NCI-H524 (cell line): ENCODE data around the gene TBRG4.

Experiments
- DNase-seq, 2 experiments: peaks; one replicate each; lab custom pipeline; 2025; lab: John Stamatoyannopoulos, UW

TBRG4 gene

DNA sequence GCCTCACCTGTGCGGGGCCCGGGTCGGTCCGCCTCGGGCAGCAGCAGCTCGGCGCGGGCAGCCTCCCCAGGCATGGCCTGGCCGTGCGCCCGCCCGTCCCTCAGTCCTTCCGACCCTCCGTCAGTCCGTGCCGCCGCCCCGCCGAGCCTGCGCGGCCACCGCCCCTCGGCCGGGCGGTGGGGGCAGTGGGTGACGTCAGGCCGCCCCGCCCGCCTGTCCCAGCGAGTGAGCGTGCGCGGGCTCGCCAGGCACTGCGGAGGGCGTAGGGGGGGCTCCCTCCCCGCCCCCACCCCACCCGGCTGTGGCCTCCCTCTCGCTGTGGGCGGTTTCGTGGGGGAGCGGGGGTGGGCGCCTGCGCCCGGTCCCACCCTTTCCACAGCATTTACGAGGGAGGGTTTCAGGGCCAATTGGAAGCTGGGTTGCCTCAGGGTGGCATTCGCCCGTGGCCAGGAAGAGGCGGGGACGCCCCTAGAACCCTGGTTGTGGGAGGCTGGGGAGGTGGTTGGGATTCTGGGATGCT lies 22.6 kb downstream of the TBRG4 start, which contains the start of gene NACAD:
NACAD (minus strand) TSS at position 149 of the 520 bp plus-strand sequence; CDS start at position 74, 75 bp downstream.
- DNase-seq: peak in 1 of 2 experiments; percentile 69

DNA sequence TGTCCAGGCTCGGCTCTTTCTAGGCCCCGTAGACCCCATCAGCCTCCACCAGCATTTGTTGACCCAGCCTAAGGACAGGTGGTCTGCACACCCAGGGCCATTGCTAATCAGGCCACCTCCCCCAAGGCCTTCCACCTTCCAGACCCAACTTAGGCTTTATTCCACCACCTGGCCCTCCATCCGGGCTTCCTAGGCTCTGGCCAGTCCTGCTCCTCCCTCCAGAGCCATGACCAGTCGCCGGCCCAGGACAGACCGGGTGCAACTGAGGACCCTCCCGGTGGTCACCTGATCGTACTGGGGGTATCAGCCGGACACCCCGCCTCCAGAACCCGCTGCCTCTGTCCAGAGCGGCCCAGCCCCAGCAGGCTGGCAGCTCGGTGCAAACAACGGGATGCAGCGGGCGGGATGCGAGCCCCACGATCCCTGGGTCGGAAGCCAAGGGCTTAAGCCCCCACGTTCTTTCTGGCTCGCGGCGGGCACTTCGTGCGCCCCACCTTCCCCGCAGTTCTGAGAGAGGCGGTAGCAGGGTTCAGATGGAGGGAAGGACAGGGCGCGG lies 23.3 kb downstream of the TBRG4 start:
- no peak for DNase-seq

DNA sequence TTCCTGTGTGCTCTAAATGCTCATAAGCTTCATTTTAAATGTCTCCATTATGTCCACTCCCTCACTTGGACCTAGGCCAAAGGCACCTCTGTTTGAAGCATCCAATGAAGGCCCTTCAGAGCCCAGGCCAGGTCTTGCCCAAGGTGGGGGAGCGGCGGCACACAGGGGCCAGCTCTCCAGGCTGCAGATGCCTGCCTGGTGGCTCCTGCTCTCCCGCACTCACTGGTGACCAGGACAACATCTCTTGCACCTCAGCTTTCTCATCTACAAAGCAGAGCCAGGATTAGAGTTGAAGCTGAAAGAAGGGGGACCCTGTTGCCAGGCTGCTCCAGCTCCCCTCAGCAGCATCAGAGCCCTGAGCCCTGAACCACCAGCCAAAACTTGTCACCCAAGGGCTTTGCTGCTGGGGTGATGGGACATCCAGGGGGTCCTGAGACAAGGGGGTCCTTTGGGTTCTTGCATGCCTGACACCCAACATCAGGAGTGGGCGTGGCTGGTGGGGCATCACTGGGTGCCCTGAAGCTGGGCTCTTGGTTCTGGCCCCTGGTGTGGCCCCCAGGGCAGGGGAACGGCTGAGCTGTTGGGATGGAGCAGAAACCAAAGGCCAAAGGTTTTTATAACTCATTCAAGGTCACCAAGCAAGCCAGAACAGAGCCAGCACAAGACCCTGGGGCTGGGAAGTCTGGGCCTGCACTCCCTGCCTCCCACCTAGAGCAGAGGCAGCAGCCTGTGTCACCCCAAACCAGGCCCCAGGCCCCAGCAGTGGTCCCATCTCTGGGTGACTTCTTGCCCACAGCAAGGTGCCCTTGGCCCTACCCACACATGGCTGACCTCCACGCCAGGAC lies 24.0 kb downstream of the TBRG4 start:
- no peak for DNase-seq

DNA sequence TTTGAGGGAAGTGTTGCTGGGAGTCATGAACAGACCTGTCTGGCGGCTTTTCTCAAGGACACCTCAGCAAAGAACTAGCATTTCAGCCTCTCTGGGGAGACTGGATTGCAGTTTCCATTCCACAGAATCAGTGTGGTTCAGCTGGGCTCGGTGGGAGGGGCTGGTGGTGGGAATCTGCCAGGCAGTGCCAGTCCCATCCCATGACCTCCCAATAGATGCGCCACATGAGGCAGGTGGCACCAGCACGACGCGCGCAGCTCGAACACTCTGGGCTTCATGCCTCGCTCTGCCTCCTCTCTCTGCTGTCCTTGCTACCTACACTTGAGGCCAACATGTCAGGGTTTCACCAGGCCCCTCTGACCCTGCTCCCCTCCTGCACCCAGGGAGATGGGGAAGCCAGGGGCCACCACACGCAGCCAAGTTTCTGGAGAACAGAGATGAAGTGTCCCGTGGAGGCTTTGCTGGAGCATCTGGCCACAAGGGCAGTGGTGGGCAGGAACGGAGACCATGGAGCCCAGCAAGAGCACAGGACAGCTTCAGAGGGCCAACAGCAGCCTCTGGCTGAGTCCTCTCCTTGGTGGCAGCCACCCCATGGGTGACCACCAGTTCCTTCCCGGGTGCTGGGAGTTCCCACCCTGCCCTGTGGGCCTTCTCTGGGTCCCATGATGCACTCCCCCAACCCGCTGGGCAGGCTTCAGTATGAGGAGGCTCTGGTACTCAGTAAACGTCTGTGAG lies 25.0 kb downstream of the TBRG4 start:
- no peak for DNase-seq

DNA sequence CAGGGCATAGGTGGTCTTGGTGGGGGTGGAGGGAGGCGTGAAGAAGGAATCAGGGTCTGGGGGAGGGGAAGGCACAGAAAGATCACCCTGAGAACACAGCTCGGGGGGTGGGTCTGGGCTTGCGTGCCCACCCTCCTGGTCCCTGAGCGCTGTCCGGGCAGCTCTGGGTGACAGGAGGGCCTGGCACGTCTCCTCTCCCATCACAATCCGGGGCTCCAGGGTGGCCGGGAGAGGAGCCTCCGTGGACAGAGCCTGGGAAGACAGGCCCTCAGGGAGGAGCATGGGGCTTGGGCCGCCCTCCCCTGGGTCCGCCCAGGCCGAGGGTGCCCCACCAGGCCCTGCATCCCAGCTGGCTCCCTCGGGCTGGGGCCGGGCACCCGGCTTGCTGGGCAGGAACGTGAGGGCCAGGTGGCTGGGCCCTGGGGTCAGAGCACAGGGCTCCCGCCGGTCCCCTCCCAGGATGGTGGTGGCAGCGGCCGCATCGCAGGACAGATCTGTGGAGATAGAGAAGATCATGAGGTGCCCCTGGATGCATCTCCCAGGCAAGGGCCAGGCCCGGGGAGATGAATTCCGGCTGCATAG lies 25.8 kb downstream of the TBRG4 start:
- no peak for DNase-seq

DNA sequence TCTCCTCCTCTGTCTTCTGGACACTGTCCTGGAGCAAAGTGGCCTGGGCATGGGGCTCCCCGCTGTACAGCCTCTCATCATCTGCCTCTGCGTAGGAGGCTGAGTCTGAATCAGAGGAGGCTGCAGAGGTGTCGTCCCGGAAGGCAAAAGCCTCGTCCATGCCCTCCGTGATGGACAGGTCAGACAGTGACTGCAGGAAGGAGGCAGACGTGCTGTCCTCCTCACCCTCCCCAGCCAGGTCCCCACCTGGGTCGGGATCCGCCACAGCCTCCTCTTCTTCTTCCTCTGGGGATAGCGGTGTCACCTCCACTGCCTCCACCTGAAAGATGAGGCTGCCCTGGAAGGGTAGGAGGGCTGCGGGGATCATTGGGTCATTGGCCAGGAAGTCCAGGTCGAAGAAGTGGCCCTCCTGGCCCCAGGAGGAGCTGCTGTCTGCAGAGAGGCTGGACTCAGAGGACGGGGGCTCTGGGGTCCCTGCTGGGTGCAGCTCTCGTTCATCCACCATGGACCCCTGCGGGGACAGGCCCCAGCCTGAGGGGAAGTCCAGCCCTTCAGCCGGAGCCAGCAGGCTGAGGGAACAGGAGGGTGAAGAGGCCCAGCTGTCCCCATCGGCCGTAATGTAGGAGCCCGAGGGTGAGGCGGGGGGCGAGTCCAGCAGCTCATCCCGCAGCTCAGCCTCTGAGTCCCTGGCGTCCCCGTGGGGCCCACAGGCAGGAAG lies 26.4 kb downstream of the TBRG4 start:
- DNase-seq: no peak

DNA sequence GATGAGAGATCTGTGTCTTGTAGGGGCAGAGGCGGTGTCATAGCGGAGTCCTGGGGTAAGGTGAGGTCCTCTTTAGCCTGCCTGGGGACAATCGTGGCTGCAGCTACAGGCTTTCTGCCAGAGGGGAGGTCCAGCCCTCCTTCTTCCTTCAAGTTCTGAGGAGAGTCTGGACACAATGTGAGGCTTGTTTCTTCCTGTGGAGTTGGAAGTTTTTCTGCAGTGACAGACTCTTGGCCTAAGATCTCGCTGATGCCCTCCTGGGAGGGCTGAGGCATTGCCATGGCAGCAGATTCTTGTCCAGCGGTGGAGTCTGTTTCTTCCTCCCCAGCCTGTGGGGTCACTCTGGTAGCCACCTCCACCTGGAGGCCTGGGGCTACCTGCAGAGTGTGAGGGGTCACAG lies 27.2 kb downstream of the TBRG4 start:
- no peak for DNase-seq

DNA sequence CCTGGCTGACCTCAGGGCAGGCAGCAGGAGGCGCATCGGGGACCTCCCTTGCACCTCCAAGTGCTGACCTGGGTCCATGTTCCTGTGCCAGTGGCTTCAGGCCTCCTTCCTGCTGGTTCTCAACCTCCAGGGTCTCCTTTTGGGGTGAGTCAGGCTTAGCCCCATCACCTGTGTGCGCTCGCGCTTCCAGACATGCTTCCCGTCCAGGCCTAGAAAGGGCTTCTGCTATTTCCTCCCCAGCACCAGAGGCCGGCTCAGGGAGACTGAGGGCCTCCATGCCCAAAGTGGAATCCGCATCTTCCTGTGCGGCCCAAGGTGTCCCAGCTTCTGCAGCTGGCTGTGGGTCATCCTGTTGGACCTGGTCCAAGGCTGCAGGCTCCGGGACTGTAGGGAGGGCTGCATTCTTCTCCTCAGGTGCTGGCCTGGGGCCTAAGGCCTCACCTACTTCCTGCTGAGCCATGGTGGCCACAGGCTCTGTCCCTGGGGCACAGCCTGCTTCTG lies 28.6 kb downstream of the TBRG4 start:
- no peak for DNase-seq

DNA sequence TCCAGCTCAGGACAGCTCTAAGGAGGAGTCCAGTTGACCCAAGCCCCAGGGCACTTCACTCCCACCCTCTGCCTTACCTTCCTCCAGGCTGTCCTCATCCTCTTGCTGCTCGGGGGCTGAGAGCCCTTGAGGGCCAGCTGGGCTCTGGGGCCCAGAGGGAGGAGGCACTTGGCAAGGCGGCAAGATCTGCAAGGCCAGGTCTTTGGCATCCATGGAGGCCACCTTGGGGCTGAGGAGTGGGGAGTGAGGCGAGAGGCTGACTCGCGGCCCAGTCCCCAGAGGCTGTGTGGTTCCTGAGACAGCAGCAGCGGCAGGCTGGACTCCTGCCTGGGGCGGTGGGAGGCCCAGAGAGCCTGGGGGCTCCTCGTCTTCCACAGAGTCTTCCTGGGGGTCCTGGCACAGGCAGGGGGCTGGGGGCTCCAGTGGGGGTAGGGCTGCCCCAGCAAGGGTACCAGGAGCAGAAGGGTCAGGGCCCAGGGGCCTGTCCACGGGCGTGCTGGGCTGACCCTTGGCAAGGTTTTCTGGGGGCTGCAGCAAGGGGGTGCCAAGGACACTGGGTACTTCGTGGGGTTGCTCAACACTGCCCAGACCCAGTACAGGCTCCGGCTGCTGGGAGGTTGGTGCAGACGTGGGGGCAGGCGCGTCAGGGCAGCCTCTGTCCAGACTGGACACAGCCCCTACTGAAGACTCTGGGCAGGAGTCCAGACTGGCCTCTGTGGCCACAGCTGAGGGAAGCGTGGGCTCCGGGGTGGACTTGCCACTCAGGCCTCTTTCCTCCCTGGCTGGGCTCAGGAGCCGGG lies 29.3 kb downstream of the TBRG4 start:
- no peak for DNase-seq

DNA sequence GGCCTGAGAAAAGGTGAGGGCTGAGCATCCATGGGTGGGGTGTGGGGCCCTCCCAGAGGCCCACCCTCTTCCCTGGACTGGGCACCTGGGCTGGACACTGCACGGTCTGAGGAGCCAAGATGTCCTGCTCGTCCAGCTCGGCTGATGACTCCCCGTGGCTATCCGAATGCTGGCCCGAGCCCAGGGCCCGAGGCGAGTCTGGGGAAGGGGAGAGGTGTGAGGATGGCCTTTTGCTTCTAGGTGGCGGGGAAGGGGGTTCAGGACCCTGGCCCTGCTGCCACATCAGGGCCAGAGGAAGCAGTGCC lies 29.9 kb downstream of the TBRG4 start:
- DNase-seq: no peak

DNA sequence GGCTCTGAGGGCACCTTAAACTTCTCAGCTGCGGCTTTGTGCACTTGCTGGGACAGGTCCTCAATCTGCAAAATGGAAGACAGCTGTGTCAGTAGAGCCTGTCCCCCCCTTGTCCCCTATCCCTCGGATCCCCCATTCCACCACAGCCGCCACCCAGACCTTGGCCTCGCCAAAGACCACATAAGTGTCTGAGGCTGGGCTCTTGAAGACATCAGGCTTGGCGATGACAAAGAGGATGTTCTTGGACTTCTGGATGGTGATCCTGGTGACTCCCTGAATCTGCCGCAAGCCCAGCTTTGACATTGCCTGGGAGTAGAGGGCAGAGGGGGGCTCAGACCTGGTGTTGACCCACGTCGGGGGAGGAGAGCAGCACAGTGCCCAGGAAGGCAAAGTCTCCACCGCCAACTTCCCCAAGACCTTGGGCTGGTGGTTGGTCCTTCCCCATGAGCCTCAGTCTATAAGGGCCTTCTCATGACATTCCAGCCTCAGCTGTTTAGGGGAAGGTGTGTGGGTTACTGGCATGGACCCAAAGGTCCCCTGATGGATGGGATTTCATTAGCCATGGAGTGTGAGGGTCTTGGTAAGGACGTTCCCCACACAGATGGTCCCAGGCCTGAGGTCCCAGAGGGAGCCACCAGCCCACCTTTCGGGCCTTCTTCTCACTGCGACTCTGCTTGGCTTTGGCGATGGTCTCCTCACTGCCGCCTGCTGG lies 30.4 kb downstream of the TBRG4 start:
- DNase-seq: no peak

DNA sequence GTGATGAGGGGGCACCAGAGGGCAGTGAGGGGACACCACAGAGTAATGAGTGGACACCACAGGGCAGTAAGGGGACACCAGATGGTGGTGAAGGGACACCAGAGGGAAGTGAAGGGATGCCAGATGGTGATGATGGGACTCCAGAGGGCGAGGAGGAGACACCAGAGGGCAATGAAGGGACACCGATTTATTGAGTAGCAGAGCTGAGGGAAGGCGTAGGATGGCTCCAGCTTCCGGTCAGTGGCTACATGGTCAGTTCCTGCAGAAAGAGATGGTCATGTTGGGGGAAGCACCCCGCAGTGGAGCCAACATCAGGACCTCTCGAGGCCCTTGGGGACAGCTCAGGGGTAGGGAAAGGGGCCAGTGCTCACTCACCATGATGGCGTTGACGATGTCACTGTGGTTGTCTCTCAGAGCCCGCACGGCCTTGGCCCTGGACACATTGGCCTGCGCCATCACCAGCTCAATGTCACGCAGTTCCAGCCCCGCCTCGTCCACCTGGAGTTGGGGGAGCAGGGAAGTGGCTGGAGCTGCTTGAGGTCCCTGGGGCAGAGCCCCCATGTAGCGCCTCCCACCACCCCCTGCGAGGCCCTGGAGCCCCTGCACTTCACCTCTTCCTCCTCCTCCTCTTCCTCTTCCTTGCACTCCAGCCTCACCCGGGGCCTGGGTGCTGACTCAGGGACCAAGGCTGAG lies 31.1 kb downstream of the TBRG4 start:
- peak in 1 of 2 experiments; percentile 8 for DNase-seq

DNA sequence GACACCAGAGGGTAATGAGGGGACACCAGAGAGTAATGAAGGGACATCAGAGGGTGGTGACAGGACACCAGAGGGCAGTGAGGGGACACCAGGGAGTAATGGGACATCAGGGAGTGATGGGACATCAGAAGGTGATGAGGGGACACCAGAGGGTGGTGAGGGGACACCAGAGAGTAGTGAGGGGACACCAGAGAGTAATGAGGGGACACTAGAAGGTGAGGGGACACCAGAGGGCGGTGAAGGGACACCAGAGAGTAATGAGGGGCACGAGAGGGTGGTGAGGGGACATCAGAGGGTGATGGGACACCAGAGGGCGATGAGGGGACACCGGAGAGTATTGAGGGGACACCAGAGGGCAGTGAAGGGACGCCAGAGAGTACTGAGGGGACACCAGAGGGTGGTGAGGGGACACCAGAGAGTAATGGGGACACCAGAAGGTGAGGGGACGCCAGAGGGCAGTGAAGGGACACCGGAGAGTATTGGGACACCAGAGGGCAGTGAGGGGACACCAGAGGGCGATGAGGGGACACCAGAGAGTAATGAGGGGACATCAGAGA lies 33.3 kb downstream of the TBRG4 start:
- DNase-seq: no peak

DNA sequence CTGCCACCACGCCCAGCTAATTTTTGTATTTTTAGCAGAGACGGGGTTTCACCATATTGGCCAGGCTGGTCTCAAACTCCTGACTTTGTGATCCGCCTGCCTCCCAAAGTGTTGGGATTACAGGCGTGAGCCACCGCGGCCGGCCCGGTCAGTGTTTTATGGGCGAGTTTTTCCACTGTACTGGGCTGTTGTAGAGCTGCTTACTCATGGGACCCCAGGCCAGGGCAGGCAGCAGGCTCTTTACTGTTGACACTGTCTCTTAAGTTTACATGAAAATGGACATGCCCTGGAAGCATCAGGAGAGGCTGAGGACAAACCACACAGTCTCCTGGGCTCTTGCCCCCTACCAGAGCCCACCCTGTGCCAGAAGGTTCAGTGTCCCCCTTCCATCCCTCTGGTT lies 33.9 kb downstream of the TBRG4 start:
- no peak for DNase-seq

DNA sequence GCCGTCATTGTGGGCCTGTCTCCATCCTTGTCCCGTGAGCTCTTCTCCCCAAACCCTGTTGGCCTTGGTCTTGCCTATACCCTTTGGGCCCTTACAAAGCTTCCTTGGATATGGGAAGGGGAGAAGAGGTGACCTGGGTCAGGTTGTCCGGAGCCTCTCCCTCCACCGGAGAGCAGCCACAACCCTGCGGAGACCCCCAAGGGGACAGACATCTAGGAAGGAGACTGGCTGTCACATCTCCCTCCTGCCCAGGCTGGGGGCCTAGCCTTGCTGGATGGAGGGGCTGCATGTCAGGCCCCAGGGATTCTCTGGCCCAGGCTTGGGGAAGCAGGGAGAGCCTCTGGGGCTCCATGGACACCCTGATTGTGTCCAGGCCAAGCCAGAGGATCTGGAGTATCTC lies 34.6 kb downstream of the TBRG4 start:
- DNase-seq: no peak

DNA sequence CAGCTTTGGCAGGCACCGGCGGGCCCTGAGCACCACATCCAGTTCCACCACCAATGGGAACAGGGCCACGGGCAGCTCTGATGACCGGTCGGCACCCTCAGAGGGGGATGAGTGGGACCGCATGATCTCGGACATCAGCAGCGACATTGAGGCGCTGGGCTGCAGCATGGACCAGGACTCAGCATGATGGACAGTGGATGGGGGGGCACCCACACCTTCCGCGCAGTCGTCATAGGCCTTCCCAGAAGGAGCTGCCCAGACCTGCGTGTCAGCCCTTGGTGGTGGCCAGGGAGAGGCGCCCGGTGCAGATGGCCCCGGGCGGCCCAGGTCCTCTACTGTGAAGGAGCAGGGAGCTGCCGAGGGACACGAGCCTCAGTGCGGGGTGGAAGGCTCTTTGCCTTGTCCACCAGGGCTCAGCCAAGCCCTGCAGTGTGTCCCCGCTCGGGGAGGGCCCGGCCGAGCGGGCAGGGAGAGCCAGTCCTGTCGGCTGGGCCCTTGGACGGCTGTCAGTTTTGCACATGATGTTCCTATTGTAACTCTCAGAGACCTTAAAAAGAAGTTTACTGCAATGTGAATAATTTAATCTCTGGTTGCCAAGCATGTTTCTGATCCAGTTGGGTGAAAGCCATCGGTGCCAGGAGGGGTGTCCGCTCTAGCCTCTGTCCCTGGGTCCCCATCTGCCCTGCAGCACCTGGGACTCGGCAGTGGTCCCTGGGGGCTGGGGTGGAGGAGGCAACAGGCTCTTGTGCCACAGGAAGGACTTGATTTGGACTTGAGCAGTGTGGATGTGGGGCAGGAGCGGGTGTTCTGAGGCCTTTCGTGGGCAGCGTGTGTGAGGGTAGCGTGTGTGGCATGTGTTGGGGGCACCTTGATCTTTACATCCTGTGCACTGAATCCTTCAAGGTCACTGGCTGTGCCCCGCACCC lies 35.4 kb downstream of the TBRG4 start:
- DNase-seq: no peak

DNA sequence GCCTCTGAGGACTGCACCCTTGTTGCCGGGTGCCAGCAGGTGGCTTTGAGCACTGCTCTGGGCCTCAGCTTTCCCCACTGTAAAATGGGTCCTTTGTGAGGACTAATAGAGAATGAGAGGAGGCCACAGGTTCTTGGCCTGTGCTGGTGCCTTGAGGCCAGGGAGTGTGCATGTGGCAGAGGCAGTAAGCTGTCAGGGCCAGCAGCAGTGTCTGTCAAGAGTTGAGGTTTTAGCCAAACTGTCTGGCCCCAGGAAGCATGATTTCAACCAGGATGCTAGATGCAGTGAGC lies 36.2 kb downstream of the TBRG4 start:
- DNase-seq: no peak
